Activated T-cell treated with anti-CD3 and anti-CD28 coated beads for 4 hours (primary cell): ENCODE data around the gene ZNF891.

Source experiments
- DNase-seq: peaks from one replicate; pipeline ENCODE4 v3.0.0-alpha.2; 2020

ZNF891 gene

DNA sequence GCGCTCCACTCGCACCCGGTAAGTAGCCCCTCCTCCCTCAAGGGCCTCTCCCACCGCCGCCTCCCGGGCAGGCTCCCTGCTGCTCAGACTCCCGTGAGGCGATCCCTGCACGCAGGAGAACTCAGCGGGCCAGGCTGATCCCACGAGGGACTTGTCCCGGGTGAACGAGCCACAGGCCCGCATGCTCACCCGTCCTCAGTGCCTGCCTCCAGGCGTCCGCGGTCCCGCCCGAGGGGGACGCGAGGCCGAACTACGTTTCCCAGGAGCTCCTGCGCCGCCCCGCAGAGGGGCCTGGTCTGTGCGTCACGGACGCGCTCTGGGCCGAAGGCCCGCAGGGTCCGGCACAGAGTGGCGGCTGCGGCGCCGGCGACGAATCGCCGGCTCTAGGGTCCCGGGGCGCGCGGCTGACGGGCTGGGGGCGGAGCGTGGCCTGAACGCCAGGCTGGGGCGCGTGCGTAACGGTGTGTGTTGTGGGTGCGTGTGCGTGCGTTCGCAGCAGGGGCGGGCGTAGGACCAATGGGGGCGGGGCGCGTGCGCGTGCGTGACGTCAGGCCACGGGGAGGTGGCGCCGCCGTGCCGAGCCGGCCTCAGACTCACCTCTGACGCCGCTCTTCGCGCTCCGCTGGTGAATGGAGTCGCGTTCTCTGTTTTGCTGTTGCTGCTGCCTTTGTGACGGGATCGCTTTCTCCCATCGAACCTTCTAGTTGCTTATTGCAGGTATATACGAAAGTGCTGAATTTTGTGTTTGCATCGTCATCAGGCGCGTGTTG is at the start of gene ZNF891, which contains the start of gene ZNF10:
TSS of gene ZNF891 (minus strand) at position 237 of the 770 bp plus-strand sequence. CDS start 8,356 bp downstream, outside the sequence.
TSS of gene ZNF10 (plus strand) at position 590 of the 770 bp plus-strand sequence. CDS start 13,866 bp downstream, outside the sequence.
- DNase-seq = peak; percentile 96

- no peak for DNase-seq
Measured at GRCh38 chr12:133174901-133175300, 44.8 kb upstream of the ZNF891 start.

DNA sequence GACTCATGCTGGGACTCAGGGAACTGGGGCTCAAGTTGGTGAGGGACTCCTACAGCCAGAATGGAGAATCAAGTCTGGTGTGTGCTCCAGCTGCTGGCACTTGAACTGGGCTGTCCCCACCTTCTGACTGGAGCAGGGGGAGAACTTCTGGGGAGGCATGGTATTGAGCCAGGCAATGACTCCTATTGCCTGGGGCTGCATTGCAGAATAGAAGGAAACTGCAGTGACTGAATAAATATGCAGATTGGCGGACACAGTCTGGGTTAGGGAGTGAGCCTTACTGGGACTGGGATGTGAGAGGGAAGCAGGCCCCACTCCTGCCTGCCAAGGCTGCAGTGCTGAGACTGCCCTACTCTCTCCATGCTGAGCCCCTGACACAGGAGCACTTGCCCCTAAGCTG is 42.4 kb upstream of the ZNF891 start:
- DNase-seq = no peak

DNA sequence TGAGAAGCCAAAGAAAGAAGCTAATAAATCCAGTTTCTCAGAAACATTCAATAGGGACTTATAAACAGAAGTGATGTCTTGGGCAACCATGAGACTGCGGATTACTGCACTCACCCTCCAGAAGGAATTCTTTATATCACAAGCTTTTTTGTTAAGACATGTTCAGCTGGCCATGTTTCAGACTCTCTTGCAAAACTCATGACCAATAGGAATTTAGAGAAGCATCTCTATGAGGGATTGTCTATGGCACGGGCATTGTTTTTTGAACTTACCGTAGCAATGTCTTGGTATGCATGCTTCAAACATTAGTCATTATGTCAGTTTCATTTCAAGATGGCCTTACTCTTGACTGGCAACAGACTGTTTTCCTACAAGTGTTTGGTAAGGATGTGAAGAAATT is 35.7 kb upstream of the ZNF891 start:
- DNase-seq = no peak

- DNase-seq = no peak
Measured at GRCh38 chr12:133156125-133156690, 26.1 kb upstream of the ZNF891 start.

DNA sequence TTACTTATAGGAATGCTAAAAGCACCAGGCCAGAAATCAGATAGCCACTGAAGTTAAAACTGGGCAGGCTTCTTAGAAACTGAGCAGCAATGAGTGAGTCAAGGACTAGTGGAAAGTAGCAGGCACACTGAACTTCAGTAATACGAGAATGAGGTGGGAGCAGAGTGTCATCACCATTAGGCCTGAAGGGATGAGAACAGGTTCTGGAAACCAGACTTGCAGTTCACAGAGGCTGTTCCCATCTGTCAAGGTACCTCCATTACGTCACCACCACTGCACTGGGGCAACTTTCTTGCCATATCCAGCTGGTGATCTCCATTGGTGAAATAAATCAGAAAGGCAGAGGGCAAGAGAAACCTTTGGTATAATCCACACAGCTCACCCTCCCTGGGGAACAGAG is 15.9 kb upstream of the ZNF891 start:
- no peak for DNase-seq

DNA sequence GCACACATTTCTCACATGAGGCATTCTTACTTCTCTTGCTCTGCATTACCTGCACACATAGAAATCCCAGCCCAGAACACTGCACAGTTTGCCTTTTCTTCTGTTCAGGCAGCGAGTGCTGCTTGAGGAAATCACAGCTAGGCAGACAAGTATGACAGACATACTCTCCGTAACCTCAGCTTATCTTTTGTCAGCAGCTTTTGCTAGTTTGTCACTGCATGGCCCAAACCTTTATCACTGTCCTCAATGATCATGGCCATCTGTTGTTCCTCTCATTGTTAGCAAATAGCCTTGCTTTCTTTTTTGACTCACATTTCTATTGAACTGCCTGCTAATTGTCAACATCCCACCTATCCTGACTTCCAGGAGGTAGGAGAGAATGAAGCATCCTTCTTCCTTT is 5.7 kb upstream of the ZNF891 start:
- no peak for DNase-seq

DNA sequence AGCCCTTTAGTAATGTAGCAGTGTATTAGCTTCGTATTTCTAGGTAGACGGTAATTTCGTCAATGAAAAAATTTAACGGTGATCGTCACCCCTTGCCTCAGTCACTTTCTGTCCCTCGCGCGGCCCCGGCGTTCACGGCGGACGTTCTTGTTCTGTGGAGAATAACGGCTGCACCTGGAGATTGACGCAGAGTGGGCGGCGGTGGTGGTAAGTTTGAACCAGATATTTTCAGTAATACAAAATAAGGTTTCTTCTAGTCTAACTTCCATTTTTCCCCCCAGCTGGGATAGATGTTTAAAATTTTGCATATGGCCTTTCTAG is 694 bp upstream of the ZNF891 start:
- DNase-seq = no peak

- DNase-seq = no peak
Measured at GRCh38 chr12:133129368-133130037, 571 bp downstream of the ZNF891 start.

GRCh38 chr12:133124674-133125073 is 5.4 kb downstream of the ZNF891 start:
- DNase-seq = no peak

GRCh38 chr12:133120385-133121191 is 9.5 kb downstream of the ZNF891 start:
- DNase-seq = no peak

DNA sequence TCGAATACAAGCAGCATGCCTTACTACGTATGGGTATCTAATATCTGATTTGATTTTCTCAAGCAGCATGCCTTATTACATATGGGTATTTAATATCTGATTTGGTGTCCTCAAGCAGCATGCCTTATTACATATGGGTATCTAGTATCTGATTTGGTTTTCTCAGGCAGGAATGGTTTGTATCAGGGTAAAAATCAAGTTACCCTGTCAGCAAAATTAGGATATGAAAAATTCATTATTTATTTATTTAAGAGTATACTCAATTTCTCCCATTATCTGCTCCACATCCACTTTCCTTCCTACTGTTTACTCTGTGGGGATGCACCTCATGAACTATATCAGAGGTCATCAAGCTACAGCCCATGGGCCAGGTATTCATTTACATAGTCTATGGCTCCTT is 21.9 kb downstream of the ZNF891 start:
- no peak for DNase-seq

GRCh38 chr12:133107121-133107520 is 23.0 kb downstream of the ZNF891 start:
- DNase-seq = no peak

GRCh38 chr12:133106253-133106652 is 23.8 kb downstream of the ZNF891 start:
- no peak for DNase-seq

- no peak for DNase-seq
Measured at GRCh38 chr12:133105620-133106019, 24.5 kb downstream of the ZNF891 start.

- DNase-seq = no peak
Measured at GRCh38 chr12:133083345-133083744, 46.7 kb downstream of the ZNF891 start.

- no peak for DNase-seq
Measured at GRCh38 chr12:133081159-133081780, 48.8 kb downstream of the ZNF891 start.

- peak; percentile 90 for DNase-seq
Measured at GRCh38 chr12:133080368-133081158, 49.5 kb downstream of the ZNF891 start, which contains the start of gene ZNF140. TSS of gene ZNF140 (plus strand) at chr12:133080923. CDS start at chr12:133081321, 398 bp downstream.

- DNase-seq = peak; percentile 92
Measured at GRCh38 chr12:133080026-133080367, 50.1 kb downstream of the ZNF891 start.

DNA sequence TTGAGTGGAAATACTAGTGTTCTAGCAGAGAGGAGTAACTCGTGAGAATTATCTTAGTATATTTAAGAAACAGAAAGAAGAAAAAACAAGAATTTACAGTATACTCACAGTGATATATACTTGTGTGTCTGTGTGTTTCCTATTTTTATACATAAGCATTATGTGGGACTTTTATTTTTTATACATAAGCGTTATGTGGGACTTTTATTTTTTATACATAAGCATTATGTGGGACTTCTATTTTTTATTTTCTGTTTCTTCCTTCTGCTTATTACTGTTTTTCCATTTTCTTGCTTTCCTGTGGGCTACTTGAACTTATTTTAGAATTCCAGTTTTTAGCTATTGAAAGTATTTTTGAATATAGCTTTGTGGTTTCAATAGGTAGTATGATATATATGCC is 56.2 kb downstream of the ZNF891 start:
- no peak for DNase-seq

- no peak for DNase-seq
Measured at GRCh38 chr12:133063556-133063955, 66.5 kb downstream of the ZNF891 start.

DNA sequence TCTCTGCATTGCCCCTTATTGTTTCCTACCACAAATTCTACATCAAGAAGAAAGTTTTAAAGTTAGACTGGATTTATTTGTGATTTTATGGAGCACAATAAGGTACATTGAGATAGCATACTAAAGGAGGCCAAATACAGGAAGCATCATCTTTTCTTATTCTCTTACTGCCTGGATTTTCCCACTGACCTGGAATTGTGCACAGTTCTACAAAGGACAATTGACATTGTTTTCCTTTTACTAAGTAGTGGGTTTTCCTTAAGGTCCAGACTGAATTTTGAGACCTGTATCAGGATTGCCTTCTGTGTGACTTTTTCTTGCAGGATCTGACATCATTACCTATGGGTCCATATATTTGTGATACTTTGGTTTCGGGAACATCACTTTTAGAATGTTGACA is 68.1 kb downstream of the ZNF891 start:
- DNase-seq = no peak
